ENCODE results near the gene KAZN. TPM values are rescaled to one million over a fixed set of nuclear protein-coding genes. Genes with fewer than 3 reads are reported as not detected.

Gene KAZN
- total RNA-seq, 1 donor from 2014 or later = 33.5 TPM

- H3K27me3 ChIP-seq = no peaks in the 10 kb centered on the region
- no peaks in the 10 kb centered on the region for H3K4me1 ChIP-seq
- no peak overlapping the region for H3K4me3 ChIP-seq
- H3K9me3 ChIP-seq = no peaks in the 10 kb centered on the region
- DNase-seq (no peak), ATAC-seq (no peak)
- no peak for TF ChIP-seq CTCF (IDR thresholded peaks at IDR 0.05)
- no peaks in the 10 kb centered on the region for H3K36me3 ChIP-seq
- no peak overlapping the region for H3K27ac ChIP-seq
- intact Hi-C loops (cut with DNase I) = no loop called here
Measured at GRCh38 chr1:14620941-14621340, 22.5 kb downstream of the KAZN start.

- no peak for ATAC-seq
Measured at GRCh38 chr1:14623090-14623489, 24.6 kb downstream of the KAZN start.

GRCh38 chr1:14624941-14625340 lies 26.5 kb downstream of the KAZN start:
- no peak for TF ChIP-seq CTCF (IDR thresholded peaks at IDR 0.05)
- no peak for DNase-seq
- Histone ChIP-seq H3K27me3 (no peaks in the 10 kb centered on the region), H3K36me3 (no peaks in the 10 kb centered on the region), H3K4me1 (no peaks in the 10 kb centered on the region), H3K27ac (no peak overlapping the region), H3K9me3 (no peaks in the 10 kb centered on the region), H3K4me3 (no peak overlapping the region)
- intact Hi-C loops (cut with DNase I) = no loop called here
- ATAC-seq = no peak

More at GRCh38 chr1:14623090-14623489, 24.6 kb downstream of the KAZN start:
- H3K36me3 ChIP-seq = no peaks in the 10 kb centered on the region
- intact Hi-C loops (cut with DNase I) = no loop called here
- TF ChIP-seq CTCF (IDR thresholded peaks at IDR 0.05) = no peak
- no peak for DNase-seq
- no peaks in the 10 kb centered on the region for H3K4me1 ChIP-seq
- no peaks in the 10 kb centered on the region for H3K27me3 ChIP-seq
- H3K27ac ChIP-seq = no peak overlapping the region
- H3K4me3 ChIP-seq = no peak overlapping the region
- no peaks in the 10 kb centered on the region for H3K9me3 ChIP-seq

GRCh38 chr1:14625572-14625971 lies 27.1 kb downstream of the KAZN start:
- H3K4me1 ChIP-seq = no peaks in the 10 kb centered on the region

GRCh38 chr1:14625996-14626395 lies 27.5 kb downstream of the KAZN start:
- no peak for DNase-seq
- no peaks in the 10 kb centered on the region for H3K36me3 ChIP-seq
- no peaks in the 10 kb centered on the region for H3K27me3 ChIP-seq
- H3K9me3 ChIP-seq = no peaks in the 10 kb centered on the region
- no peak for ATAC-seq
- no peak for TF ChIP-seq CTCF (IDR thresholded peaks at IDR 0.05)
- H3K4me1 ChIP-seq = no peaks in the 10 kb centered on the region
- intact Hi-C loops (cut with DNase I) = no loop called here
- no peak overlapping the region for H3K4me3 ChIP-seq
- H3K27ac ChIP-seq = no peak overlapping the region

More at GRCh38 chr1:14625572-14625971, 27.1 kb downstream of the KAZN start:
- DNase-seq = no peak
- Histone ChIP-seq H3K27me3 (no peaks in the 10 kb centered on the region), H3K36me3 (no peaks in the 10 kb centered on the region), H3K27ac (no peak overlapping the region), H3K9me3 (no peaks in the 10 kb centered on the region), H3K4me3 (no peak overlapping the region)
- no peak for ATAC-seq
- intact Hi-C loops (cut with DNase I) = no loop called here
- TF ChIP-seq CTCF (IDR thresholded peaks at IDR 0.05) = no peak

All from upper lobe of right lung (tissue), 1 donor.